H1 (cell line): ENCODE measurements around the gene BICD1. TPM values are rescaled to one million over a fixed set of nuclear protein-coding genes. Genes with fewer than 3 reads are reported as not detected.

Experiments used
- CTCF ChIA-PET: fragments of 300-600 bp; sonication (Branson Sonifier 250); formaldehyde crosslinking; loops from one replicate; lab custom pipeline; 2021; ENCODE audit not compliant: partially characterized antibody; lab: Charles Lee
- POLR2A ChIA-PET: fragments of 300-600 bp; sonication (Branson Sonifier 250); formaldehyde crosslinking; loops from one replicate; lab custom pipeline; 2021; ENCODE audit warnings: inconsistent platforms; ENCODE audit not compliant: partially characterized antibody; lab: Charles Lee
- DNase-seq, 2 experiments: peaks; one replicate each; pipeline versions ENCODE4 v3.0.0 to v3.0.0-alpha.2; 2010 to 2022; ENCODE audit warnings: low spot score in 2 of 2, low read depth in 1 of 2, mixed read lengths in 1 of 2
- FAIRE-seq: peaks from 2 replicates; lab custom pipeline; 2011; peaks lifted over from hg19 to GRCh38; lab: Jason Lieb, UNC
- H2AFZ ChIP-seq: 2 replicates; pipeline ENCODE4 v1.8.1; 2012; ENCODE audit warnings: low read length, inconsistent platforms
- H2AK5ac ChIP-seq: 2 replicates; pipeline ENCODE4 v1.6.1; 2013; ENCODE audit warnings: low read depth, low read length
- H2BK120ac ChIP-seq: replicated peaks from 2 replicates; pipeline ENCODE3; 2013; ENCODE audit warnings: low read depth, low read length, inconsistent platforms
- H2BK12ac ChIP-seq: 2 replicates; pipeline ENCODE4 v1.6.1; 2013; ENCODE audit warnings: low read depth, low read length
- H2BK15ac ChIP-seq: 2 replicates; pipeline ENCODE4 v1.6.1; 2013; ENCODE audit warnings: low read length
- H2BK20ac ChIP-seq: 2 replicates; pipeline ENCODE4 v1.6.1; 2013; ENCODE audit warnings: low read length
- H2BK5ac ChIP-seq: 2 replicates; pipeline ENCODE4 v1.6.1; 2013; ENCODE audit warnings: low read depth, low read length
- H3K14ac ChIP-seq: 2 replicates; pipeline ENCODE4 v1.6.1; 2013; ENCODE audit warnings: inconsistent platforms; ENCODE audit not compliant: insufficient read length
- H3K18ac ChIP-seq: 2 replicates; pipeline ENCODE4 v1.6.1; 2013; ENCODE audit warnings: low read length; ENCODE audit errors: extremely low read depth
- H3K23ac ChIP-seq: 2 replicates; pipeline ENCODE4 v1.6.1; 2013; ENCODE audit warnings: inconsistent platforms; ENCODE audit not compliant: insufficient read length
- H3K23me2 ChIP-seq: 2 replicates; pipeline ENCODE4 v1.6.1; 2013; ENCODE audit warnings: low read depth, low read length
- H3K27ac ChIP-seq: 2 replicates; pipeline ENCODE4 v1.6.1; 2011; ENCODE audit warnings: low read depth, low read length, inconsistent platforms
- H3K27me3 ChIP-seq, 4 experiments: replicated peaks in 1 of 4; 1 replicate in 1 of 4; 2 replicates in 3 of 4; pipeline versions ENCODE4 v1.6.1 to v1.8.1; 2011 to 2013; ENCODE audit warnings: low read length in 3 of 4, mild to moderate bottlenecking in 3 of 4, inconsistent platforms in 2 of 4, mixed read lengths in 2 of 4, moderate library complexity in 1 of 4; ENCODE audit not compliant: control insufficient read depth in 3 of 4, insufficient read depth in 3 of 4; ENCODE audit errors: extremely low read depth in 1 of 4
- H3K36me3 ChIP-seq, 4 experiments: 2 replicates each; pipeline versions ENCODE4 v1.6.1 to v1.8.1; 2011 to 2013; ENCODE audit warnings: mild to moderate bottlenecking in 4 of 4, low read length in 3 of 4, moderate library complexity in 2 of 4, control low read depth in 1 of 4, inconsistent platforms in 1 of 4; ENCODE audit not compliant: insufficient read depth in 4 of 4, control insufficient read depth in 2 of 4
- H3K4ac ChIP-seq: replicated peaks from 2 replicates; pipeline ENCODE3; 2013; ENCODE audit warnings: low read length, low read depth, mixed read lengths, inconsistent platforms; ENCODE audit not compliant: insufficient read length
- H3K4me1 ChIP-seq, 4 experiments: replicated peaks in 1 of 4; 1 replicate in 1 of 4; 2 replicates in 3 of 4; pipeline versions ENCODE4 v1.6.1 to v1.8.1; 2011 to 2013; ENCODE audit warnings: low read length in 3 of 4, inconsistent platforms in 2 of 4, mixed read lengths in 1 of 4; ENCODE audit not compliant: insufficient read depth in 4 of 4, control insufficient read depth in 3 of 4
- H3K4me2 ChIP-seq, 2 experiments: 2 replicates each; pipeline versions ENCODE4 v1.6.1 to v1.8.1; 2011 to 2013; ENCODE audit warnings: low read depth in 2 of 2, low read length in 2 of 2, control low read depth in 1 of 2, inconsistent platforms in 1 of 2, mild to moderate bottlenecking in 1 of 2; ENCODE audit not compliant: insufficient read depth in 1 of 2
- H3K4me3 ChIP-seq, 4 experiments: fragments of 200-600, 300-600 bp in 1 of 4; sonication (generic), shearing (Covaris generic), sonication (Bioruptor Twin) in 1 of 4; 2 replicates each; pipeline versions ENCODE4 v1.5.1 to v1.8.1; 2011 to 2016; ENCODE audit warnings: low read length in 4 of 4, low read depth in 3 of 4, control low read depth in 2 of 4, inconsistent platforms in 2 of 4, mild to moderate bottlenecking in 2 of 4, mixed read lengths in 1 of 4, moderate library complexity in 1 of 4; ENCODE audit not compliant: insufficient read depth in 2 of 4; ENCODE audit errors: extremely low read depth in 1 of 4
- H3K56ac ChIP-seq: replicated peaks from 2 replicates; pipeline ENCODE3; 2013; ENCODE audit warnings: low read depth, mild to moderate bottlenecking, mixed read lengths, low read length, inconsistent platforms; ENCODE audit not compliant: insufficient read length
- H3K79me1 ChIP-seq: 2 replicates; pipeline ENCODE4 v1.6.1; 2013; ENCODE audit warnings: low read depth, low read length, control low read depth
- H3K79me2 ChIP-seq, 2 experiments: 2 replicates each; pipeline versions ENCODE4 v1.6.1 to v1.8.1; 2012 to 2013; ENCODE audit warnings: low read length in 2 of 2, mild to moderate bottlenecking in 2 of 2, inconsistent platforms in 1 of 2; ENCODE audit not compliant: insufficient read depth in 2 of 2, control insufficient read depth in 1 of 2
- H3K9ac ChIP-seq, 4 experiments: replicated peaks in 1 of 4; 1 replicate in 1 of 4; 2 replicates in 3 of 4; pipeline versions ENCODE4 v1.6.1 to v1.8.1; 2011 to 2013; ENCODE audit warnings: low read depth in 3 of 4, low read length in 3 of 4, control low read depth in 2 of 4, mild to moderate bottlenecking in 2 of 4, moderate library complexity in 2 of 4, inconsistent platforms in 1 of 4; ENCODE audit errors: extremely low read depth in 1 of 4
- H3K9me3 ChIP-seq, 2 experiments: 2 replicates each; pipeline versions ENCODE4 v1.6.1 to v1.8.1; 2012 to 2013; ENCODE audit warnings: mild to moderate bottlenecking in 2 of 2, moderate library complexity in 2 of 2, control low read depth in 1 of 2, inconsistent platforms in 1 of 2, low read depth in 1 of 2, low read length in 1 of 2, mixed read lengths in 1 of 2; ENCODE audit not compliant: insufficient read depth in 2 of 2
- H4K20me1 ChIP-seq, 2 experiments: replicated peaks in 1 of 2; 2 replicates each; pipeline versions ENCODE3 to v1.8.1; 2011 to 2013; ENCODE audit warnings: inconsistent platforms in 2 of 2, low read length in 2 of 2, mild to moderate bottlenecking in 1 of 2; ENCODE audit not compliant: insufficient read depth in 2 of 2, control insufficient read depth in 1 of 2
- H4K5ac ChIP-seq: 2 replicates; pipeline ENCODE4 v1.6.1; 2013; ENCODE audit warnings: low read length, low read depth, mixed read lengths, inconsistent platforms; ENCODE audit not compliant: insufficient read length
- H4K8ac ChIP-seq: 2 replicates; pipeline ENCODE4 v1.8.0; 2013; ENCODE audit warnings: mild to moderate bottlenecking, moderate library complexity, low read length, inconsistent platforms; ENCODE audit not compliant: insufficient read depth; ENCODE audit errors: extremely low read depth
- H4K91ac ChIP-seq: replicated peaks from 2 replicates; pipeline ENCODE3; 2013; ENCODE audit warnings: low read length, mixed read lengths, inconsistent platforms; ENCODE audit not compliant: insufficient read length
- JUND ChIP-seq: IDR thresholded peaks from 2 replicates; pipeline ENCODE4 v1.6.1; 2011; ENCODE audit warnings: mild to moderate bottlenecking, improper control_type of control experiment, low read length
- KDM5A ChIP-seq: fragments of 200-600 bp; IDR thresholded peaks from 2 replicates; pipeline ENCODE4 v1.7.1; 2012; ENCODE audit warnings: mild to moderate bottlenecking, low read length, inconsistent platforms, mixed read lengths
- MAFK ChIP-seq: IDR thresholded peaks from 2 replicates; pipeline ENCODE4 v1.6.1; 2012; ENCODE audit warnings: low read depth, mild to moderate bottlenecking, improper control_type of control experiment, low read length
- RXRA ChIP-seq: IDR thresholded peaks from 2 replicates; pipeline ENCODE4 v1.6.1; 2011; ENCODE audit warnings: low read depth, mild to moderate bottlenecking, low read length, moderate library complexity; ENCODE audit not compliant: insufficient read depth
- ZNF274 ChIP-seq: IDR thresholded peaks from 2 replicates; pipeline ENCODE4 v1.7.0; 2012; ENCODE audit warnings: low read length, borderline replicate concordance; ENCODE audit errors: extremely low read depth
- WGBS, 2 experiments: shearing (Covaris generic) in 1 of 2; methylation state at CpG; one replicate each; pipeline versions ENCODE4 v1.1.6 to v1.1.7; 2013 to 2015; ENCODE audit warnings: low lambda C conversion rate in 2 of 2, mixed read lengths in 2 of 2, inconsistent platforms in 1 of 2, low coverage in 1 of 2, missing lambda C conversion rate in 1 of 2; ENCODE audit not compliant: insufficient replicate concordance in 2 of 2, insufficient coverage in 1 of 2, insufficient read length in 1 of 2; ENCODE audit errors: extremely low coverage in 1 of 2, missing lambda C conversion rate in 1 of 2; 5-methylcytosine and 5-hydroxymethylcytosine counted together
- polyA plus RNA-seq, 7 experiments: library from polyadenylated mRNA; depleted of rRNA in 3 of 7; stranded (reverse) in 5 of 7; unstranded in 2 of 7; fragments of >200 nt in 5 of 7; fragments of 200-250 nt in 2 of 7; gene quantifications; 1 replicate in 5 of 7; 2 replicates in 1 of 7; 4 replicates in 1 of 7; pipeline versions ENCODE4 v1.2.1 to v1.2.3, GENCODE V29; 2011 to 2013; ENCODE audit warnings: missing spikeins in 2 of 7, mixed read lengths in 2 of 7
- total RNA-seq: library from RNA; stranded (reverse); fragmentation: NEBNext Ultra II Directional; extraction: Animal tissue kit (Norgen Biotek cat#: 25700); gene quantifications from 2 replicates; pipeline ENCODE4 v1.2.1, GENCODE V29; 2021

Gene BICD1
- total and polyA plus RNA-seq, 2 of the 8 experiments (the other 6 are each of a cell fraction or from before 2014, with no cell fraction given) = 34.1 to 58.4 TPM

DNA sequence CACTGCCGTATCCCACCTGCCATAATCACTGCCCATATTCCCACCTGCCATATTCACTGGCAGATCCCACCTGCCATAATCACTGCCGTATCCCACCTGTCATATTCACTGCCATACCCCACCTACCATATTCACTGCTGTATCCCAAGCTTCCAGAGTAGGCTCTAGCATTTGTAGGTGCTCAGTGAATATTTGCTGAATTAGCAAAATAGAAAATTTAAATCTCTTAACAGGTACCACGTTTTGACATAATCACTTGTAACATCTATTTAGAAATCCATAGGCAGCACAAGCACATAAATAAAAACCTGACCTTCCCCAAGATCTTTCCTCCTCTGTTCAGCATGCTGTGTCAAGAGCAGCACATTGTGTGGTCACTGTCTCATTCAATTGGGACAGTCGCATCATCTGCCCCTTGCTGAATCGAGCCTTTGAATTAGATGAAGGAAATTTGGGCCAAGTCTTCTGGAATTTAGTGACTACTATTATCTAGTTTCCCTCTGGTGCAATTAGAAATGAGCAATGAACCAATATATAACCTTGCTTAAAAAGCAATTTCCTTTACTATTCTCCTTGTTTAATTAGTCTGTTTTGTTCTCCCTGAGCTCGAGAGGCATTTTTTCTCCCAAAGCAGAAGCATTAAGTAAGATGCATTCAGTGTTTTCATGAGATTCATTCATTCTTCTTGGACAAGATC lies 147.8 kb downstream of the BICD1 start:
- no peak overlapping the region for H2BK120ac ChIP-seq
- CTCF ChIA-PET = interaction anchor here (0.6 kb wide), 1 partner anchor 83 kb away, joined by 3 read pairs; no protein-coding TSS in a partner anchor
- WGBS, 2 experiments = 91% methylated on average over 6 of the region's 6 CpGs; no CpG with 5 or more reads in 1 of the 2 experiments
- H3K27ac ChIP-seq = no peak overlapping the region
- H3K27me3 ChIP-seq = no peaks in the 10 kb centered on the region
- peaks cover 2% of the 10 kb centered on the region; the same call in 1 of the 2 replicates for H3K79me1 ChIP-seq
- no peak overlapping the region for H2BK20ac ChIP-seq
- no peak overlapping the region for H2BK15ac ChIP-seq
- no peak overlapping the region for H4K8ac ChIP-seq
- no peak overlapping the region for H3K23ac ChIP-seq
- no peak overlapping the region for H3K4me3 ChIP-seq
- no peak overlapping the region for H3K18ac ChIP-seq
- FAIRE-seq (no peak), DNase-seq (no peak)
- no peak overlapping the region for H3K4ac ChIP-seq
- no peak overlapping the region for H4K91ac ChIP-seq
- peaks cover 0 to 7% (median 0%) of the 10 kb centered on the region in 4 experiments; a peak in 1 of 8 replicates for H3K36me3 ChIP-seq
- H3K56ac ChIP-seq = no peak overlapping the region
- TF ChIP-seq ZNF274 (no peak), JUND (no peak), RXRA (no peak), MAFK (peak; percentile 77), KDM5A (no peak)
- H4K20me1 ChIP-seq = no peaks in the 10 kb centered on the region
- H4K5ac ChIP-seq = no peak overlapping the region
- H2AK5ac ChIP-seq = no peak overlapping the region
- no peak overlapping the region for H3K9ac ChIP-seq
- no peak overlapping the region for H2AFZ ChIP-seq
- 0 out of 4 replicates have a peak, but pooled peaks cover 0 to 3% of the 10 kb centered on the region in 2 experiments for H3K9me3 ChIP-seq
- H3K79me2 ChIP-seq = peaks cover 0 to 7% of the 10 kb centered on the region in 2 experiments; a peak in 2 of 4 replicates
- H2BK5ac ChIP-seq = no peak overlapping the region
- H3K4me1 ChIP-seq = peaks cover 1 to 8% (median 6%) of the 10 kb centered on the region in 4 experiments; a peak in 3 of 7 replicates
- no peak overlapping the region for H3K14ac ChIP-seq
- POLR2A ChIA-PET = interaction anchor here (0.6 kb wide), 1 partner anchor 353 kb away, joined by 3 read pairs; no protein-coding TSS in a partner anchor
- no peak overlapping the region for H3K4me2 ChIP-seq
- H3K23me2 ChIP-seq = no peaks in the 10 kb centered on the region; the same call in 1 of the 2 replicates
- no peak overlapping the region for H2BK12ac ChIP-seq
